Ishikawa (cell line): ENCODE data around the gene RTF1.

Source experiments
- CEBPB ChIP-seq: IDR thresholded peaks from 2 replicates; pipeline ENCODE4 v1.6.1; 2012
- CREB1 ChIP-seq: IDR thresholded peaks from 2 replicates; pipeline ENCODE4 v1.6.1; 2012; ENCODE audit warnings: low read depth
- EGR1 ChIP-seq: IDR thresholded peaks from 2 replicates; pipeline ENCODE4 v1.6.1; 2012
- EP300 ChIP-seq: IDR thresholded peaks from 2 replicates; pipeline ENCODE4 v1.6.1; 2012; ENCODE audit warnings: borderline replicate concordance
- FOXM1 ChIP-seq: IDR thresholded peaks from 2 replicates; pipeline ENCODE4 v1.6.1; 2012; ENCODE audit warnings: low read depth, borderline replicate concordance
- NFIC ChIP-seq: IDR thresholded peaks from 2 replicates; pipeline ENCODE4 v1.6.1; 2012
- RAD21 ChIP-seq: IDR thresholded peaks from 2 replicates; pipeline ENCODE4 v1.6.1; 2012; ENCODE audit warnings: low read depth
- REST ChIP-seq: IDR thresholded peaks from 2 replicates; pipeline ENCODE4 v1.6.1; 2012; ENCODE audit warnings: low read depth, mild to moderate bottlenecking
- TAF1 ChIP-seq: IDR thresholded peaks from 2 replicates; pipeline ENCODE4 v1.6.1; 2012; ENCODE audit warnings: low read depth, mild to moderate bottlenecking
- TCF12 ChIP-seq: IDR thresholded peaks from 2 replicates; pipeline ENCODE4 v1.6.1; 2012; ENCODE audit warnings: low read depth
- TEAD4 ChIP-seq: IDR thresholded peaks from 2 replicates; pipeline ENCODE4 v1.6.1; 2012
- YY1 ChIP-seq: IDR thresholded peaks from 2 replicates; pipeline ENCODE4 v1.6.1; 2012; ENCODE audit warnings: low read depth
- ZBTB7A ChIP-seq: IDR thresholded peaks from 2 replicates; pipeline ENCODE4 v1.6.1; 2012; ENCODE audit warnings: low read depth
- TF ChIP-seq, protein P1 (sequence below): IDR thresholded peaks from 2 replicates; pipeline ENCODE4 v1.6.1; 2012
- TF ChIP-seq, protein P2 (sequence below): IDR thresholded peaks from 2 replicates; pipeline ENCODE4 v1.6.1; 2012

RTF1 gene

DNA sequence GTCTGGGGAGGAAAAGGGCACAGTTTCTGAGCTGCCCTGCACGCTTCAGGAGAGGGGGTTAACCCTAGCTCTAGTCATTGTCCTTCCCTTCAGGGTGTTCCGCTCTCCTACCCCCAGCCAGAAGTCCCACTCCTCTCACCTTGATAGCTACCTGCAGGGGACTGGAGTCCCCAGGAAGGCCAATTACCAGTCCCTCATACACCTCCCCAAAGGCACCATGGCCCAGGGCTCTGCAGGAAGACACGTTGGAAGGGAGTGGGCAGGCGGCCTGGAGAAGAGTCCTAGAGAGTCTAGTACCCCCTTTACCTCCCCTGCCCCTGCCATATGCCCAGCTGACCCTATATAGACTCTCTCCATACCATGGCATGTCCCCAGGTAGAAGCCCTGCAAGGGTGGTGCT, 88.9 kb downstream of the RTF1 start:
- no peak for TF ChIP-seq CREB1
- TF ChIP-seq ZBTB7A: no peak
- TF ChIP-seq TEAD4: no peak
- TF ChIP-seq EGR1: no peak
- TF ChIP-seq, protein P1, sequence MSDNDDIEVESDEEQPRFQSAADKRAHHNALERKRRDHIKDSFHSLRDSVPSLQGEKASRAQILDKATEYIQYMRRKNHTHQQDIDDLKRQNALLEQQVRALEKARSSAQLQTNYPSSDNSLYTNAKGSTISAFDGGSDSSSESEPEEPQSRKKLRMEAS: no peak
- TF ChIP-seq TAF1: no peak
- no peak for TF ChIP-seq EP300
- TF ChIP-seq FOXM1: no peak
- TF ChIP-seq, protein P2, sequence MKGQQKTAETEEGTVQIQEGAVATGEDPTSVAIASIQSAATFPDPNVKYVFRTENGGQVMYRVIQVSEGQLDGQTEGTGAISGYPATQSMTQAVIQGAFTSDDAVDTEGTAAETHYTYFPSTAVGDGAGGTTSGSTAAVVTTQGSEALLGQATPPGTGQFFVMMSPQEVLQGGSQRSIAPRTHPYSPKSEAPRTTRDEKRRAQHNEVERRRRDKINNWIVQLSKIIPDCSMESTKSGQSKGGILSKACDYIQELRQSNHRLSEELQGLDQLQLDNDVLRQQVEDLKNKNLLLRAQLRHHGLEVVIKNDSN: no peak
- no peak for TF ChIP-seq NFIC
- no peak for TF ChIP-seq YY1
- TF ChIP-seq TCF12: no peak
- TF ChIP-seq CEBPB: no peak
- no peak for TF ChIP-seq REST
- no peak for TF ChIP-seq RAD21

DNA sequence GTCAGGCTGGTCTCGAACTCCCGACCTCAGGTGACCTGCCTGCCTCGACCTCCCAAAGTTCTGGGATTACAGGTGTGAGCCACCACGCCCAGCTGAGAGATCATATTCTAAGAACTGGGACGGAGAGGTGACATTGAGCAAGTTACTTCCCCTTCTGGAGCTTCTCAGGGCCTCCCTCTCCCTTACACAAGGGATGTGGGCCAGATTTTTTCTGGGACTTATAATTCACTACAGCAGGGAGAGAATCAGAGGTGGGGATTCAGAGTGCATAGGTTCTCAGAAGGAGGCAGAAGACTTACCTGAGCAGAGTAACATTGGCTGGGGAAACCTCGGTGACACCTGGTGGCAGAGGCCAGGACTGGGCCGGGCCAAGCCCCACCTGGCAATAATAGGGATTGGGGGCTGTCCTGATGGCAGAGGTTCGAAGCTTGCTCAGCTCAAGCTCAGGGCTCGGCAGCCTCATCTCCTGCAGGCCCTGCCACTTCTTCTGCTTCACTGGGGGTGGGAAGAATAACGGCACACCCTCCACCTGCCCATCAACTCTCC, 90.0 kb downstream of the RTF1 start:
- TF ChIP-seq FOXM1: no peak
- TF ChIP-seq RAD21: peak; percentile 36; the same call in 1 of the 2 replicates
- no peak for TF ChIP-seq REST

GRCh38 chr15:41507820-41508290, 91.0 kb downstream of the RTF1 start:
- TF ChIP-seq RAD21: no peak
- TF ChIP-seq ZBTB7A: no peak
- no peak for TF ChIP-seq CEBPB
- TF ChIP-seq NFIC: peak; percentile 89
- TF ChIP-seq EP300: peak; percentile 45; the same call in 1 of the 2 replicates
- no peak for TF ChIP-seq YY1
- TF ChIP-seq REST: no peak
- TF ChIP-seq TAF1: no peak
- TF ChIP-seq, protein P1: peak; percentile 43; the same call in 1 of the 2 replicates
- 0 out of 2 replicates have a peak, but pooled peaks have one; percentile 14 for TF ChIP-seq TCF12
- no peak for TF ChIP-seq EGR1

DNA sequence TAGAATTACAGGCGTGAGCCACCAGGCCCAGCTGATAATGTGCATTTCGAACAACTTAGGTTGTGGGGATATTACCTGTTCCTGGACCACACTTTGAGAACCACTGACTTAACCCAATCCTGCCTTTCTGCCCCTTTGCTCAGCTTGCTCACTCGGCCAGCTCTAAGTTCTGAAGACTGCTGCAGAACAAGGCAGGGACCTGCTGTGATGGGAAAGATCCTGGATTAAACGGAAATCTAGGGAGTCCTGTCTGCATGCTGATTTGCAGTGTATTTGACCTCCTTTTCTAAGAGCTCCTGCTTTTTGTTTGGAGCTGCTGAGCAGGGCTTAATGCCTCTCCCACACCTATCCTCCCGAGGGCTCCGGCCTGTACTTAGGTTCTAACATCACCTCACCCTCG, 93.8 kb downstream of the RTF1 start:
- TF ChIP-seq NFIC (no peak), FOXM1 (no peak)

DNA sequence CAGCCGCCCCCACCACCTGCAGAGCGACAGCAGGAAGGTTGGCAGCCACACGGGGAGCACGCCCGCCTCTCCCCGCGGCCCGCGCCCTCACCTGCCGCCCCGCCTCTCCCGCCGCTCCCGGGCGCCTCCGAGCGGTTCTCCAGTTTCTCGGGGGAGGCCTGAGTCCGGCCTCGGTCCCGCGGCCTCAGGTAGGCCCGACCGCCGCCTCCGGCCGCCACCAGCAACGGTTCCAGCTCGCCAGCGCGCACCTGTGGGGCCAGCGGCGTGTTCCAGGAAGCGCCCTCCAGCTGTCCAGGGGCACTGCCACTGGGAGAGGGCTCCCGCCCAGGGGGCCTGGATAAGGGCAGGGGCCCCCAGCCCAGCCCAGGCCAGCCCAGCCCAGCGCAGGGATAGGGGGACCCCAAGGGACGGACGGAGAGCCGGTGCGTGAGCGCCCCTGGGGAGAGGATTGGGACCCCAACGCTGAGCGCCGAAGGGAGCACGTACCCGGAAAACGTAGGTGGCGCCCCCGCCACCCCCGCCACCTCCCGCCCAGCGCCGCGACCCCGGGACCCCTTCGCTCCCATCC, 94.5 kb downstream of the RTF1 start:
- TF ChIP-seq ZBTB7A (0 out of 2 replicates have a peak, but pooled peaks have one; percentile 18), TCF12 (no peak), NFIC (no peak), TEAD4 (no peak), RAD21 (peak; percentile 7; the same call in 1 of the 2 replicates), EP300 (no peak), CEBPB (no peak), EGR1 (no peak), CREB1 (no peak)
- TF ChIP-seq, protein P1: no peak
